Sigmoid colon (tissue), 4 donors: ENCODE measurements around the gene KIAA1614.

Experiments
- CTCF ChIP-seq, 4 experiments: fragments of 450-650 bp in 3 of 4; fragments of 200-600 bp in 1 of 4; IDR thresholded peaks; one replicate each; pipeline ENCODE4 v1.5.1; 2016 to 2019; ENCODE audit warnings: antibody characterized with exemption in 4 of 4, mild to moderate bottlenecking in 3 of 4, moderate library complexity in 2 of 4
- EP300 ChIP-seq, 4 donors: sonication (generic); formaldehyde crosslinking; IDR thresholded peaks; one replicate each; pipeline ENCODE4 v1.6.1; 2017; ENCODE audit warnings: antibody characterized with exemption in 4 of 4
- POLR2A ChIP-seq, 2 donors: fragments of 450-650 bp; IDR thresholded peaks; one replicate each; pipeline ENCODE4 v1.6.1; 2016; ENCODE audit warnings: antibody characterized with exemption in 2 of 2, mild to moderate bottlenecking in 2 of 2, moderate library complexity in 2 of 2
- POLR2AphosphoS5 ChIP-seq, 4 donors: sonication (generic); formaldehyde crosslinking; IDR thresholded peaks; one replicate each; pipeline ENCODE4 v1.6.1; 2017; ENCODE audit warnings: antibody characterized with exemption in 4 of 4

GRCh38 chr1:180912801-180913565 lies at the start of gene KIAA1614:
- TF ChIP-seq POLR2A (IDR thresholded peaks at IDR 0.05) (no peak), CTCF (IDR thresholded peaks at IDR 0.05) (no peak), POLR2AphosphoS5 (IDR thresholded peaks at IDR 0.05) (peak in 2 of 4 donors; percentile 67 to 74), EP300 (IDR thresholded peaks at IDR 0.05) (no peak)
